HCT116 (cell line): ENCODE data around the gene CNR2. TPM values are rescaled to one million over a fixed set of nuclear protein-coding genes. Genes with fewer than 3 reads are reported as not detected.
"Not testable (repeated sequence)": the region's sequence is repeated elsewhere in the genome, so short reads cannot be mapped to it uniquely, and the experiment has no call there.

Experiments
- ATAC-seq: fragments of 200-7000 bp; cut with Tn5 transposase; 2 replicates; pipeline ENCODE4 v1.9.1; 2020; ENCODE audit warnings: mild to moderate bottlenecking, moderate library complexity
- BruUV-seq: library from RNA; stranded (reverse); fragments of 400-500 nt; replicated peaks from 2 replicates; lab custom pipeline; 2021; lab: Mats Ljungman, UMichigan
- CTCF ChIA-PET: fragments of 300-600 bp; sonication (Branson Sonifier 250); formaldehyde crosslinking; loops from one replicate; lab custom pipeline; 2021; ENCODE audit warnings: antibody characterized with exemption; lab: Charles Lee
- POLR2A ChIA-PET: fragments of 300-600, 350-600 bp; sonication (Branson Sonifier 250); formaldehyde crosslinking; loops from one replicate; lab custom pipeline; 2021; ENCODE audit warnings: antibody characterized with exemption; lab: Charles Lee
- RAD21 ChIA-PET, 2 experiments: fragments of 300-600 bp; sonication (Branson Sonifier 250); formaldehyde crosslinking; loops; one replicate each; lab custom pipeline; 2023; ENCODE audit warnings: low total read pairs in 2 of 2; ENCODE audit not compliant: uncharacterized antibody in 2 of 2, unreplicated experiment in 2 of 2, low non-redundant PET in 1 of 2; lab: Charles Lee
- DNase-seq: peaks from one replicate; pipeline ENCODE4 v3.0.0-alpha.2; 2010; ENCODE audit warnings: low read depth, low spot score
- H2AFZ ChIP-seq: fragments of 200-600 bp; shearing (Covaris generic), sonication (generic); 2 replicates; pipeline ENCODE4 v1.6.1; 2017; ENCODE audit warnings: low read depth, mixed run types, mixed read lengths, antibody characterized with exemption, low read length; ENCODE audit not compliant: poor library complexity, severe bottlenecking
- H3K27ac ChIP-seq: 2 replicates; pipeline ENCODE4 v1.5.1; 2012; ENCODE audit warnings: low read depth, low read length
- H3K27me3 ChIP-seq: fragments of 200-600 bp; sonication (generic); 2 replicates; pipeline ENCODE4 v1.6.1; 2016; ENCODE audit warnings: mixed run types, low read length, mixed read lengths; ENCODE audit not compliant: insufficient read depth
- H3K36me3 ChIP-seq, 2 experiments: fragments of 200-500 bp in 1 of 2; fragments of 200-600 bp in 1 of 2; sonication (Bioruptor generic) in 1 of 2; sonication (generic) in 1 of 2; 2 replicates each; pipeline versions ENCODE4 v1.5.1 to v1.6.1; 2014 to 2016; ENCODE audit warnings: low read length in 2 of 2, inconsistent platforms in 1 of 2, mixed read lengths in 1 of 2, mixed run types in 1 of 2; ENCODE audit not compliant: insufficient read depth in 2 of 2, control insufficient read depth in 1 of 2
- H3K4me1 ChIP-seq, 2 experiments: fragments of 200-600 bp in 1 of 2; sonication (generic) in 1 of 2; 2 replicates each; pipeline versions ENCODE4 v1.5.1 to v1.6.1; 2012 to 2017; ENCODE audit warnings: low read length in 2 of 2, inconsistent platforms in 1 of 2, mild to moderate bottlenecking in 1 of 2, mixed read lengths in 1 of 2, mixed run types in 1 of 2, moderate library complexity in 1 of 2; ENCODE audit not compliant: insufficient read depth in 2 of 2, control insufficient read depth in 1 of 2
- H3K4me2 ChIP-seq: fragments of 200-600 bp; sonication (generic); 2 replicates; pipeline ENCODE4 v1.6.1; 2017; ENCODE audit warnings: mixed run types, low read length, mixed read lengths
- H3K4me3 ChIP-seq, 2 experiments: fragments of 200-600 bp in 1 of 2; sonication (generic) in 1 of 2; replicated peaks in 1 of 2; 2 replicates each; pipeline ENCODE4 v1.5.1; 2011 to 2016; ENCODE audit warnings: low read length in 2 of 2, control low read depth in 1 of 2, low read depth in 1 of 2, mild to moderate bottlenecking in 1 of 2, mixed read lengths in 1 of 2, mixed run types in 1 of 2
- H3K79me2 ChIP-seq: fragments of 200-600 bp; sonication (generic); 2 replicates; pipeline ENCODE4 v1.6.1; 2017; ENCODE audit warnings: mild to moderate bottlenecking, mixed run types, low read length, moderate library complexity, mixed read lengths; ENCODE audit not compliant: insufficient read depth
- H3K9ac ChIP-seq: fragments of 200-600 bp; sonication (generic); 2 replicates; pipeline ENCODE4 v1.6.1; 2016; ENCODE audit warnings: low read length, mixed read lengths
- H3K9me2 ChIP-seq: fragments of 200-600 bp; sonication (generic), shearing (Covaris generic); 2 replicates; pipeline ENCODE4 v1.6.1; 2017; ENCODE audit warnings: mixed run types, mild to moderate bottlenecking, moderate library complexity; ENCODE audit not compliant: insufficient read depth
- H3K9me3 ChIP-seq, 2 experiments: fragments of 200-500 bp in 1 of 2; fragments of 200-600 bp in 1 of 2; sonication (Bioruptor generic) in 1 of 2; sonication (generic) in 1 of 2; 2 replicates each; pipeline ENCODE4 v1.6.1; 2014 to 2017; ENCODE audit warnings: low read length in 2 of 2, mixed read lengths in 2 of 2, inconsistent platforms in 1 of 2, low read depth in 1 of 2, mild to moderate bottlenecking in 1 of 2, mixed run types in 1 of 2, moderate library complexity in 1 of 2; ENCODE audit not compliant: control insufficient read depth in 1 of 2, insufficient read depth in 1 of 2
- H4K20me1 ChIP-seq: fragments of 200-600 bp; sonication (generic), shearing (Covaris generic); 2 replicates; pipeline ENCODE4 v1.6.1; 2017; ENCODE audit warnings: mixed run types, mild to moderate bottlenecking, moderate library complexity; ENCODE audit not compliant: insufficient read depth
- CBX3 ChIP-seq: IDR thresholded peaks from 2 replicates; pipeline ENCODE4 v1.6.1; 2012; ENCODE audit warnings: low read depth
- CEBPB ChIP-seq: IDR thresholded peaks from 2 replicates; pipeline ENCODE4 v1.6.1; 2012; ENCODE audit warnings: low read depth
- ELF1 ChIP-seq: IDR thresholded peaks from 2 replicates; pipeline ENCODE4 v1.6.1; 2012; ENCODE audit warnings: low read depth, borderline replicate concordance
- EZH2phosphoT487 ChIP-seq: fragments of 200-600 bp; IDR thresholded peaks from 2 replicates; pipeline ENCODE4 v1.6.1; 2018; ENCODE audit warnings: antibody characterized with exemption, borderline replicate concordance
- POLR2A ChIP-seq: IDR thresholded peaks from 2 replicates; pipeline ENCODE4 v1.7.0; 2011; ENCODE audit warnings: borderline replicate concordance; ENCODE audit not compliant: insufficient read depth, insufficient read length; ENCODE audit errors: extremely low read depth
- POLR2AphosphoS5 ChIP-seq: IDR thresholded peaks from 2 replicates; pipeline ENCODE4 v1.6.1; 2011; ENCODE audit warnings: mild to moderate bottlenecking, low read depth, low read length, moderate library complexity
- ZNF274 ChIP-seq: fragments of 200-500 bp; sonication (Bioruptor generic); IDR thresholded peaks from 2 replicates; pipeline ENCODE4 v1.6.1; 2014; ENCODE audit warnings: mild to moderate bottlenecking, low read depth, low read length, inconsistent platforms
- intact Hi-C: fragments of 100-400 bp; cut with micrococcal nuclease; formaldehyde crosslinking; loops from 2 replicates; pipeline ENCODE4 v1.10.0; 2022
- total RNA-seq: library from RNA; stranded (reverse); gene quantifications from one replicate; pipeline ENCODE4 v1.2.1, GENCODE V29; 2021; ENCODE audit not compliant: unreplicated experiment
- TF ChIP-seq, protein P1 (sequence below): IDR thresholded peaks from 2 replicates; pipeline ENCODE4 v1.6.1; 2012
- TF ChIP-seq, protein P2 (sequence below): IDR thresholded peaks from 2 replicates; pipeline ENCODE4 v1.6.1; 2011; ENCODE audit warnings: mild to moderate bottlenecking, low read length, moderate library complexity; ENCODE audit not compliant: insufficient replicate concordance; ENCODE audit errors: extremely low read depth

The CNR2 gene
- total RNA-seq, 1 experiment from 2014 or later = 0.05 TPM

DNA sequence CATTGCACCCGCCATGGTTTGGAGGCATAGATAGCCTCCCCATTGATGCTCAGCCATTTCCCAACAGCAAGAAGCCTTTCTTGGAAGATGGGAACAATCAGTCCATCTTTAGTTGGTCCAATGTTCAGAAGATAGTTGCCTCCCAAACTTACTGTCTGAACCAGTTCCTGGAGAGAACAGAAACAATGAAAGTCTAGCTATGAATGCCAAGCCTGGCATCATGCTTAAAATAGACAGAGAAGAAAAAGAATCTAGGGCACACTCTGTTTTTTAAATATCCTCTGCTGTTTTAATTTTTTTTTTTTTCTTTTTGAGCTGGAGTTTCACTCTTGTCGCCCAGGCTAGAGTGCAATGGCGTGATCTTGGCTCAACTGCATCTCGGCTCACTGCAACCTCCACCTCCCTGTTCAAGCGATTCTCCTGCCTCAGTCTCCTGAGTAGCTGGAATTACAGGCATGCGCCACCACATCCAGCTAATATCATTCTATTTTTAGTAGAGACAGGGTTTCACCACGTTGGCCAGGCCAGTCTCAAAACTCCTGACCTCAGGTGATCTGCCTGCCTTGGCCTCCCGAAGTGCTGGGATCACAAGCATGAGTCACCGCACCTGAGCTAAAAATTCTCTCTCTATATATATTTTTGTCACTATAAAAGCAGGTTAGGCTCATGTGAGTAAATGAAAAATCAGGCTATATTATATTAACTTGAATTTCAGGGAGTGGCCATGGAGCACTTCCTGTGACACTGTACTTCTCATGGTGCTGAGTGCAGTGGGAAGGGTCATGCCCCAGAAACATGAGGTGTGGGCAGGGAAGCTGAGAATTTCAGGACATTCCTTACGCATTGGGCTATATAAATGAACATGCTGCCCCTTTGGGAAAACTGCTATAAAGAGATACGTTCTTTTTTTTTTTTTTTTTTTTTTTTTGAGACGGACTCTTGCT is 64.2 kb downstream of the CNR2 start (continued):
- TF ChIP-seq POLR2A = no peak
- no peak for TF ChIP-seq CEBPB

DNA sequence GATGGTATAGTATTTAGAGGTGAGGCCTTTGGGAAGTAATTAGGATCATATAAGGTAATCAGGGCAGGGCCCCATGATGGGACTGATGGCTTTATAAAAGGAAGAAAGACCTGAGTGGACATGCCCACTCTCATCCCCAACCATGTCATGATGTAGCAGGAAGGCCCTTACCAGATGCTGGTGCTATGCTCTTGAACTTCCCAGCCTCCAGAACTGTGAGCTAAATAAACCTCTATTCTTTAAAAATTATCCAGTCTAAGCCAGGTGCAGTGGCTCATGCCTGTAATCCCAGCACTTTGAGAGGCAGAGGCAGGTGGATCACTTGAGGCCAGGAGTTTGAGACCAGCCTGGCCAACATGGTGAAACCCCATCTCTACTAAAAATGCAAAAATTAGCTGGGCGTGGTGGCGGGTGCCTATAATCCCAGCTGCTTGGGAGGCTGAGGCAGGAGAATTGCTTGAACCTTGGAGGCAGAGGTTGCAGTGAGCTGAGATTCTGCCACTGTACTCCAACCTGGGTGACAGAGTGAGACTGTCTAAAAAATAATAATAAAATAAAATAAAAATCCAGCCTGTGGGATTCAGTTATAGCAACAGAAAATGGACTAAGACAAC is 65.6 kb downstream of the CNR2 start:
- H3K27ac ChIP-seq, CTCF ChIA-PET, H2AFZ ChIP-seq, H3K79me2 ChIP-seq, H4K20me1 ChIP-seq, H3K9me2 ChIP-seq, BruUV-seq, H3K27me3 ChIP-seq, RAD21 ChIA-PET, H3K4me2 ChIP-seq, H3K4me1 ChIP-seq, DNase-seq, H3K9me3 ChIP-seq, H3K9ac ChIP-seq, ATAC-seq, intact Hi-C loops, H3K4me3 ChIP-seq, POLR2A ChIA-PET: not testable (repeated sequence)
- TF ChIP-seq CBX3 = peak; percentile 85; the same call in 1 of the 2 replicates
- H3K36me3 ChIP-seq = peaks cover 8 to 30% of the 10 kb centered on the region in 2 experiments; a peak in 3 of 4 replicates

DNA sequence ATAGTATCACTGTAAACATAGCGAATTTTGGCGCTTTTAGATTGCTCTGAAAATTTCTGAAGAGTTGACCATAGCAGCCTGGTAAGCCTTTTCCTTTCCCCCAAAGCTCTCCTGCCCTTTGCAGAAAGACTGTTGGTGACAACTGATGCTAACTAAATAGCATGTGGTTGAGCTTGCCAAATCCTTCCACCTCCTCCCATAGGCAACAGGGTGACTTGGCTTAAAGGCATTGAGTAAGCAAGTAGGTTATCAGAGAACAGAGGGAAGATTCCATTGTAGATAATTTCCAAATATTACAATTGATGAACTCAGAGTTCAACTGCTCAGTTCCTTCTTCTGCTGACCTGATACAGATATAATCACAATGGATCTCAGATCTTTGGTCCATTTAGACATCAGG is 68.0 kb downstream of the CNR2 start:
- ChIA-PET CTCF (no interaction called here), POLR2A (no interaction called here), RAD21 (no interaction called here)
- Histone ChIP-seq H3K36me3 (peaks cover 8 to 30% of the 10 kb centered on the region in 2 experiments; a peak in 3 of 4 replicates), H3K4me3 (no peak overlapping the region), H3K4me1 (peaks cover 0 to 7% of the 10 kb centered on the region in 2 experiments; a peak in 2 of 4 replicates), H3K9me2 (no peaks in the 10 kb centered on the region), H2AFZ (no peak overlapping the region), H3K9ac (no peak overlapping the region), H3K4me2 (no peak overlapping the region), H3K9me3 (peaks cover 0 to 3% of the 10 kb centered on the region in 2 experiments; a peak in 1 of 4 replicates), H3K27ac (no peak overlapping the region), H3K27me3 (no peaks in the 10 kb centered on the region), H3K79me2 (no peaks in the 10 kb centered on the region), H4K20me1 (no peaks in the 10 kb centered on the region)
- intact Hi-C loops = no loop called here
- DNase-seq (no peak), ATAC-seq (no peak)
- no TSS peak for BruUV-seq
- TF ChIP-seq EZH2phosphoT487 (no peak), POLR2AphosphoS5 (no peak), ZNF274 (no peak), CEBPB (no peak), ELF1 (no peak)
- TF ChIP-seq, protein P1, sequence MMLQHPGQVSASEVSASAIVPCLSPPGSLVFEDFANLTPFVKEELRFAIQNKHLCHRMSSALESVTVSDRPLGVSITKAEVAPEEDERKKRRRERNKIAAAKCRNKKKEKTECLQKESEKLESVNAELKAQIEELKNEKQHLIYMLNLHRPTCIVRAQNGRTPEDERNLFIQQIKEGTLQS = no peak
- TF ChIP-seq, protein P2, sequence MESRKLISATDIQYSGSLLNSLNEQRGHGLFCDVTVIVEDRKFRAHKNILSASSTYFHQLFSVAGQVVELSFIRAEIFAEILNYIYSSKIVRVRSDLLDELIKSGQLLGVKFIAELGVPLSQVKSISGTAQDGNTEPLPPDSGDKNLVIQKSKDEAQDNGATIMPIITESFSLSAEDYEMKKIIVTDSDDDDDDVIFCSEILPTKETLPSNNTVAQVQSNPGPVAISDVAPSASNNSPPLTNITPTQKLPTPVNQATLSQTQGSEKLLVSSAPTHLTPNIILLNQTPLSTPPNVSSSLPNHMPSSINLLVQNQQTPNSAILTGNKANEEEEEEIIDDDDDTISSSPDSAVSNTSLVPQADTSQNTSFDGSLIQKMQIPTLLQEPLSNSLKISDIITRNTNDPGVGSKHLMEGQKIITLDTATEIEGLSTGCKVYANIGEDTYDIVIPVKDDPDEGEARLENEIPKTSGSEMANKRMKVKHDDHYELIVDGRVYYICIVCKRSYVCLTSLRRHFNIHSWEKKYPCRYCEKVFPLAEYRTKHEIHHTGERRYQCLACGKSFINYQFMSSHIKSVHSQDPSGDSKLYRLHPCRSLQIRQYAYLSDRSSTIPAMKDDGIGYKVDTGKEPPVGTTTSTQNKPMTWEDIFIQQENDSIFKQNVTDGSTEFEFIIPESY = no peak
